ENCODE measurements around the gene ETS1. TPM values are rescaled to one million over a fixed set of nuclear protein-coding genes. Genes with fewer than 3 reads are reported as not detected.

The ETS1 gene
- polyA plus RNA-seq, 4 donors, result 70.5 to 96.0 (median 83.5) TPM

GRCh38 chr11:128619007-128619406 lies 31.6 kb upstream of the ETS1 start:
- DNase-seq (ENCODE audit: low read depth in 4 of 4, low spot score in 3 of 4), result no peak

- DNase-seq (ENCODE audit: low read depth in 4 of 4, low spot score in 3 of 4), result no peak
These were observed 31.2 kb upstream of the ETS1 start for GRCh38 chr11:128618603-128619002.

GRCh38 chr11:128616161-128616560 lies 28.8 kb upstream of the ETS1 start:
- no peak for DNase-seq (ENCODE audit: low read depth in 4 of 4, low spot score in 3 of 4)

GRCh38 chr11:128615612-128616011 lies 28.3 kb upstream of the ETS1 start:
- no peak for DNase-seq (ENCODE audit: low read depth in 4 of 4, low spot score in 3 of 4)

GRCh38 chr11:128615076-128615475 lies 27.7 kb upstream of the ETS1 start:
- no peak for DNase-seq (ENCODE audit: low read depth in 4 of 4, low spot score in 3 of 4)

GRCh38 chr11:128614026-128614425 lies 26.7 kb upstream of the ETS1 start:
- no peak for DNase-seq (ENCODE audit: low read depth in 4 of 4, low spot score in 3 of 4)

- no peak for DNase-seq (ENCODE audit: low read depth in 4 of 4, low spot score in 3 of 4)
These were observed 26.1 kb upstream of the ETS1 start for GRCh38 chr11:128613300-128613995.

GRCh38 chr11:128610721-128611617 lies 23.6 kb upstream of the ETS1 start:
- no peak for DNase-seq (ENCODE audit: low read depth in 4 of 4, low spot score in 3 of 4)

- DNase-seq (ENCODE audit: low read depth in 4 of 4, low spot score in 3 of 4), result no peak
These were observed 22.4 kb upstream of the ETS1 start for GRCh38 chr11:128609785-128610184.

- no peak for DNase-seq (ENCODE audit: low read depth in 4 of 4, low spot score in 3 of 4)
These were observed 21.5 kb upstream of the ETS1 start for GRCh38 chr11:128608746-128609407.

- DNase-seq (ENCODE audit: low read depth in 4 of 4, low spot score in 3 of 4), result no peak
These were observed 20.5 kb upstream of the ETS1 start for GRCh38 chr11:128607819-128608218.

- DNase-seq (ENCODE audit: low read depth in 4 of 4, low spot score in 3 of 4), result no peak
These were observed 17.4 kb upstream of the ETS1 start for GRCh38 chr11:128604723-128605122.

- no peak for DNase-seq (ENCODE audit: low read depth in 4 of 4, low spot score in 3 of 4)
These were observed 16.5 kb upstream of the ETS1 start for GRCh38 chr11:128603752-128604414.

- DNase-seq (ENCODE audit: low read depth in 4 of 4, low spot score in 3 of 4), result no peak
These were observed 15.8 kb upstream of the ETS1 start for GRCh38 chr11:128603003-128603696.

GRCh38 chr11:128599729-128600128 lies 12.4 kb upstream of the ETS1 start:
- DNase-seq (ENCODE audit: low read depth in 4 of 4, low spot score in 3 of 4), result no peak

GRCh38 chr11:128598506-128599150 lies 11.3 kb upstream of the ETS1 start:
- DNase-seq (ENCODE audit: low read depth in 4 of 4, low spot score in 3 of 4), result no peak

- no peak for DNase-seq (ENCODE audit: low read depth in 4 of 4, low spot score in 3 of 4)
These were observed 10.7 kb upstream of the ETS1 start for GRCh38 chr11:128598096-128598495.

- no peak for DNase-seq (ENCODE audit: low read depth in 4 of 4, low spot score in 3 of 4)
These were observed 9.9 kb upstream of the ETS1 start for GRCh38 chr11:128597209-128597608.

- DNase-seq (ENCODE audit: low read depth in 4 of 4, low spot score in 3 of 4), result no peak
These were observed 8.9 kb upstream of the ETS1 start for GRCh38 chr11:128596250-128596649.

- no peak for DNase-seq (ENCODE audit: low read depth in 4 of 4, low spot score in 3 of 4)
These were observed 8.4 kb upstream of the ETS1 start for GRCh38 chr11:128595775-128596174.

Data from right renal pelvis (tissue), 4 donors.